HG02973 (cell line): ENCODE data around the gene SYT6.

Experiments
- ATAC-seq: cut with Tn5 transposase; IDR thresholded peaks from one replicate; pipeline ENCODE4 v1.9.1; 2021; ENCODE audit warnings: moderate library complexity; ENCODE audit not compliant: unreplicated experiment

SYT6 gene

DNA sequence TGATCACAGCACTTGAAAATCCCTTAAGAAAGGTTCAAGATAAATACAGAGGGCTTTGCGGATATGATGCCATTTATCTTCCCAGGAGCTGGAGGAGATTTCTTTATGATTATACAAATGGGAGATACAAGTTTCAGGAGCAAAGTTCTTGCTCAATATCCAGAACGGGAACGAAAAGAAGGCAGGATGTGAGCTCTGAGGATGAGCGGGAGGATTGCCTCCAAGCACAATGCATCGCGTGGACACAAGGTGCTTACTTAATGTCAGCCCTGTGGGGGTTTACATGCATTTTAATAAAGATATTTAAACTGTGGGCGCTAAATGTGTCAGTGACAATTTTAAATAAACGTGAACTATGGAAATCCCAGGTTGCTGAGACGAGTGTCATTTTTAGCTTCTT, 59.0 kb downstream of the SYT6 start:
- no peak for ATAC-seq

DNA sequence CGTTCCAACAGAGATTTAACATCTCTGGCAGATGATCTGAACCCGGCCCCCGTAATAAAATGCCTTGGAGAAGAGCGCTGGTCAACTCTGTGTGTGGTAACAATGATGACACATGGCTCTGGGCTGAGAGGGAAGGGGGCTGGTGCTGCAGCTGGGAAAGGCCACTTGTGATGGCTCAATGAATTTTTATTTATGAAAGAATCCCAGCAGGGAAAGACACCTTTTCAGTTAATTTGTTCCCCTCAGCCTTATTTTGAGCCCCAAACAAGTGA, 59.4 kb downstream of the SYT6 start:
- ATAC-seq = no peak

DNA sequence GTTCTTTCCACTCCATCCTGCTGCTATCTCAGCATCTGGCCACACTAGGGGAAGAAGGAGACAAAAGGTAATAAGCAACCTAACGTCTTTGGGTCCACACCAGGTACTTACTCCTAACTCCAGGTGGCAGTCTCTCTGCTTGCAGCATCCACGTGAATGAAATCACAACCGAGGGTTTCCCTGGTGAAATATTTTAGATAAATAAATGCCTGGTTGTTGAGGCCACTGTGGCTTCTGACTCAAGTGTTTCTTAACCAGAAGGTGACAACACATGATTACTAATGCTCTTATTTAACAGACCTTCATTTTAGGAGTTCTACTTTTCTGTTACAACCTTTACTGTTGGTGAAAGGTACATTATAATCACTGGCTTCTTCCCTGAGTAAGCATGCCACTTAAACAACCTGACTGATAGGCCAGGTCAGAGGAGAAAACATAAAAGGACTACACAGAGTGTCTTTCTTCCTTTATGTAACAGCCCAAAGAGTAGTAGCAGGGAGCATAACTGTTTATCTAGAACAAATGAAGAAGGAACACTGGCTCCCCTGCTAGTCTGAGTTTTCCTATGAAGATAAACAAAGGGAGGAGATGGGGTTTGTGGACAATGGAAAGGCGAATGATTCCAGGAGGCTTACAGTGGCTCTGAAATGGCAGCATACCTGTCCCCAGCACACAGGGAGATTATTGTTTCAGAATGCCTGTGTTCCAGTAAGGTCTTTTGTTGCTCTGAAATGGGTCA, 59.9 kb downstream of the SYT6 start:
- no peak for ATAC-seq

DNA sequence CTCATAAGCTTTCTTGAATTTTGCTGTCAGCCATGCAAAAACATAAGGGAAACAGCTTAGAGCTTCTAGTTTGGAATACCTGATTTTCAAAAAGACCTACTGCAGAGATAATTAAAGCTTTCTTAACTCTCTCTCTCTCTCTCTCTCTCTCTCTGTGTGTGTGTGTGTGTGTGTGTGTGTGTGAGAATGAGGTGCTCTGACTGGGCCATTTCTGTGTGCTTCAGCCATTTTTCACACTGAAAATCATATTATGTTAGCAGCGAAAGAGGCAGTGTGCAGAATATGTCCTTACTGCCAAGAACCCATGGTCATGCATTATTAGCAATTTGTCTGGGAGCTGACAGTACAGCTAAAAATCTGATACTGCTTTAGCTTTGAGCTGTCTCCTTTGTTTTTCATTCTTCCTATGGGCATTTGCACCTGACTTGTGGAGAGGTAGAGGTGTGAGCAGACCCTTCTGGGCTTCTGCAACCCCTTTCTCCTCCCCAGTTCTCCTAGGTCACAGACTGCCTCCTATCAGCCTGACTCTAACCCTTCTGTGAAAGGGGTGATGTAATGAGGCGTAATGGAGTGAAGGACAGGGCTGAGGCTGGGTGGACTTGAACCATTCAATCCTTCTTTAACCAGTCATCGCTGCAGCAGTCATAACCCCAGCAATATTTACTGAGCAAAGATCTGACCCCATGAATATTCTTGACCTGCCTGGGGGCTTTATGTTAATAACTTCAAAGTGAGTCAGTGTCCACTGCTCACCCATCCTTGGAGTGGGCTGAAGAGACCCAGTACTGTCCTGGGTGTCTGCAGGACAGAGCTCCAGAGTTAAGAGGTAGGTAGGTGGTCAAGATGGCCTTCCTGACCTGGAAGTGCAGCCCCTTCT, 61.2 kb downstream of the SYT6 start:
- no peak for ATAC-seq

DNA sequence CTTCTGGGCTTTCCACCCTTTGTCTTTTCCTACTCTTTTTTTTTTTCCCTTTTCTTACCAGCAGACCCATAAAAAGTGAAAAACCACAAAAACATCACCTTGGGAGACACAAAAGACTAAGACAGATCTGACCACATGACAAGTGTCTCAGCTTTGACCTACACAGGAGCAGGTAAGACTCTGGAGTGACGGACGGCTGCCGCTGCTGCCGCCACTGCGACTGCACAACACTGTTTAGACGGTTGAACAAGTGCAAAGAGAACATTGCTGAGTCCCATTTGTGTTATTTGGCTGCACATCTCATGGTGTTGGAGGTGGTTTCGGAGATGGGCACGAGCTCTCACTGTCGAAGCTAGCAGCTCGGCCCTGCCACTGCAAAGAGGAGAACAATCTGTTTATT, 62.0 kb downstream of the SYT6 start:
- no peak for ATAC-seq

DNA sequence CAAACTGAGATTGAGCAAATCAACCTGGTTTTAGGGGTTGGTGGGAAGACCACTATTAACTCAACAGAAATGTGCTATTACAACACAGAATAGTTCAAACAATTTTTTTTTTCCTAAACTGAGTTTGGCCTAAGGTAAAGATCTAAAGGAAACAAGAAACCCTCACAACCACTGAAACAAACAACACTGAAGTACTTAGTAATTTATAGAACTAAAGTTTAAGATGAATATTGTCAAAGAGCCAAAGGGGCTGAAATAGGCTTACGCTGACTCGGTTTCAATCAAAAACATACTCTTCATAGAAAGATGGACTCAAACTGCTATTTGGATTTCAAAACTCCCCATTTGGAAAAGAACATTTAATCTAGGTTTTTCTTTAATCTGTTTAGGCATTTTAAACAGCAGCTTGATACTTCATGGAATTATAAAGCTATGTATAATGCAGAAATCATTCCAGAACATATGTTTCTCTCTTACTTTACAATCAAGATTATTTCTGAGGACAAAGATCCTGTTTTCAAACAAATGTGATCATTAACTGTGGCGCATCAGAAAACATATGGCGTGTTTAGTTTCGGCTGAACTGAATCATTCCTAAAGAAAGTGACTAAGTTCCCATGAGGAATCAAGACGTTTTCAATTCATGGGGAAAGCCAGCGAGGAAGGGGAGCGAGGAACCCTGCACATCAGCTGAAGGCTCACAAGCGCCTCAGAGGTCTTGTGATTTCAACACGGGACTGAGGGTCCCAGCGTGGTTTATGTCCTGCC, 62.7 kb downstream of the SYT6 start:
- ATAC-seq = no peak

DNA sequence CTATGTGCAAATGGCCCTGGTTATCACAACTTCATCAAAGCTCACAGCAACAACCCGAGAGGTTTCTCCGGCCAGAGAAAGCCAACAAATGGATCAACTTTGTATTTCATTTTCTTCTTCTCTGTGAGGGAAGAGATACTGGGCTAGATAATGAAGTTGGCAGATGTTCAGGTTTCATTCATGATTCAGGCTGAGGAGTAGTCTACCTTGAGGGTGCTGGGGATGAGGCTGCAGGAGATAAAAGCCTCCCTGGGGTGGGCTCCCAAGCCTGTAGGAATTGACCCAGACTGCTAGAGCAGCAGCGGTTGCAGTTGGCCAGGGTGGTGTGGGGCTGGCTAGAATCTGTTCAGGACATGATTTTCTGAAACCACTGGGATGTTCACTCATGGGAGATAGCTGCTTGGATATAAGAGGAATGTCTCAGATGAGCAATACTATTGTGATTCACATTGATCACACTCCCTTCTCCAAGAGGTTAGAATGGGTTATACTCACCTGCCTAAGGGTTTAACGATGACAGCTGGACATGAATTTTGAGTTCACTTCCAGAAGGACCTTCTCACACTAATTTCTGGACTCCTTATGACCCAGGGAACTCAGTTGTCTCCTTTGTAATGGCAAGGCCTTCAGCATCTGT, 64.0 kb downstream of the SYT6 start:
- ATAC-seq = no peak

DNA sequence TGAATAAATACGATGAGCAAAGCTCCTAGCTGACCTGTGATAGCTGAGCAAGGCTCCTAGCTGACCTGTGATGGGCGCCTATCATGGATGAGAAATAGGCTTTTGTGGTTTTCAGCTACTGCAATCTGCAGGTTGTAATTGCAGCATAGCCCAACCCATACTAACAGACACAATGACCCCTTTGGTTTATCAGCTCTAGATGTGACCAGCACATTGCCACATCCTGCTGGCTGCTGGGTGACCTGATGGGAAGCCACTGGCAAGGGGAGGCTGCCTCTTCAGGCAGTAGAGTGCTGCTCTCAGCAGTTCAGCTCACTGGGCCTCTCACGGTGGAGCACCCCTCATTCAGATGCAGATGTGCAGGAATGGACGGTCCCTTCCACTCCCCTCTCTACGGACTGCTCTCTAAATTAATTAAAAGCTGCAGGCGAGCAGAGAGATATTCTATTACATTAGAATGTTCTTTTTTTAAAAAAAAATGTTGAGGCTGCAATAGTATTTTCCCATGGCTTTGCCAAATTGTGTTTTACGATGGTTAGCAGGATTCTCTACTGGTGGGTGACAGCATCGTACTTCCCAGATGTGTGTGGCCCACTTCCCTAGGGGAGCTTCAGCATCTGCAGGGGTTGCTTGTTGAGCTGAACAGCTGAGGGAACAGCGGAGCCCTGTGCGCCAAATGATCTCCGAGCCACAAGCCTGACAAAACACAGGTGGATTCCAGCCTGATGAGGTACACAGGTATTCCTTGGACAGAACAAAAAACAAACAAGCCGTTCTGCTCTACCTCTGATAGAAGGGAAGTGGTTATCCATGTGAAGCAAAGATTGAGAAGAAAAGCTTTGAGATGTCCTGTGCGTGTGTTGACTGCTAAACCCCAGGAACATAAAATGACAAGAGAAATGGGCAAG, 65.0 kb downstream of the SYT6 start:
- no peak for ATAC-seq

DNA sequence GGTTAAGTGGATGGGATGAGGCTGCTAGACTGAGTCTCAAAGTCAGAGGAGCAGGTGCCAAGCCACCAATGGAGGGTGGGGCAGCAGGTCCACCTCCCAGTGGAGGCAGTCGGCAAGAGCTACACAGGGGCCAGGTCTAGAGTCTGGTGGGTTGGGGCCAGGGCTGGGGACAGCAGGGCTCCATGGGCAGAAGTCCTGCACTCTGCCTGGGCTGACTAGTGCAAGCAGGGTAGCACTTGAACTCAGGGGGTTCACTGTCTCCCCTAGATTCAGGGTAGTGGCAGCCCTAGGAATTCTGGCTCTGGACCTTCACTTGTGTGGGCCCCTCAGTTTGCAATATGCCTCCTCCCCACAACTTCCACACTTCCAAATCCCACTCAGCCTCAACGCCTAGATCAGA, 66.2 kb downstream of the SYT6 start:
- ATAC-seq = no peak

DNA sequence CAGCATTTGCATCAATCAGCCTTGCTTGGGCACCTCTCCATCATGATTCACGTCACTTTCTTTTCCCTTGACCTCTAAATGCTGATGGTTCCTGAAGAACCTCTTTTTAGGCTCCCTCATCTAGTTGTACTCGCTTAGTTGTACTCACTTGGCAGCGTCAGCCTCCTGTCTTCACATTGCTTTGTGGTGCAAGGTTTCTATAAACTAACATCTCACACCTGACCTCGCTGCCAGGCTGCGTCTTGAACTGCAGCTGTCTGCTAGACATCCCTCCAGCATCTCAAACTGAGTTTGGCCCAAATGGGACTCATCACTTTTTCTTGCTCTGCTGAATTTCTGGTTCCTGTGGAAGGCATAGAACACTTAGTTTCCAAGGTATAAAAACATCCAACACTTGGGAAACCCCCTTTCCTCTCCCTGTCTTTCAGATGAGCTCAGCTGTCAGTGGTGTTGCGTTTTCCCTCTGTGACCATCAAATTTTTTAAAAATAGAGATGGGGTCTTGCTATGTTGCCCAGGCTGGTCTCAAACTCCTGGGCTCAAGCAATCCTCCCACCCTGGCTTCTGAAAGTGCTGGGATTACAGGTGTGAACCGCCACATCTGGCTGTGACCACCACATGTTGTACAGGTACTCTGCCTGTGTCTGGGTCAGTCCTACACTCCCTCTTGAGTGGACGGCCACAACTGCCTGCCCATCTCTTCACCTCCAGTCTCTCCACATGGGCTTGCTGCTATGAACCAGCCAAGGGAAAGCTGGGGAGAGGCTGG, 66.9 kb downstream of the SYT6 start:
- no peak for ATAC-seq

DNA sequence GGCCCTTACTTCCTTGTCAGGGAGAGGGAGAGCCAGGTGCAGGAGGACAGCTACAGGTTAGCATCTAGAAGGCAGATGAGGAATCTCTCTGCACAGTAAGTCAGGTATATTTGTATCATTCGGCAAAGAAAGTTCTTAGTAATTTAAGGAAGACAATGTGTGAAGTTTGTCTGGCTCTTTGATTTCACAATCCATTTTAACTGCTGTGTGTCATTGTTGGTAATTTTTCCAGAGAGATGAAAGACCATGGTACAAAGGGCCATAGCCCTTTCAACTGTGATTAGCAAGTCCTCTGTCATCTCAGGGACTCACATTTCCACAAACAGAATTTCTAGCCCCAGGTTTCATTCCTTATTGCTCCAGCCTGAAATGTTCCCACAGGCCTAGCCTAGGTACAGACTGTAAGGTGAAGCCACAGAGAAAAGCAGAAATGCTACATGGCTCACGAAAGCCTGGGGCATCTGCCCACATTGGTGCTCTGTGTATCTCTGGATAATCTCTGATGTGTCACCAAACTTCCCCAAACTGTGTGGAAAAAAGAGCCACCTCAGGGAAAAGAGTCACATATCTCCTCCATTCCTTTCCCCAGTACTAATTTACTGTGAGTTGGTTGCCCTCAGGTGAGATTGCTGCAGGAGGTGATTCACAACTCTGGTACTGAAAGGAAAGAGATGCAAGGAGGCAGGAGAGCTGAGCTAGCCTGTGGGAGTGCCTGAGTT, 70.6 kb downstream of the SYT6 start:
- ATAC-seq = no peak

DNA sequence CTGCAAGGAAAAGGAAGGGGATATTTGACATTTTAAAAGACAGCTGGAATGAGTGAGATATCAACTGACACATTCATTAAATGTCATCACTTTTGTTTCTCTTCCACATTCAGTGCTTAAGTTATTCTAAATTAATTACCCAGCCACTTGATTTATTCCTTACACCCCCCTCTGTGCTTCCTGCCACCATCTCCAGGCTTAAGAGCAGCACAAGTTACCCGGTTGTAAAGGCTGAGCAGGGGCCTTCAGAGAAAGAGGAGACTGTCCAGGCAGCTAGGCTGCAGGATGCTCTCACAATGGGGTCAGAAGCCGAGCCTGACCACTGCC, 71.4 kb downstream of the SYT6 start:
- no peak for ATAC-seq

DNA sequence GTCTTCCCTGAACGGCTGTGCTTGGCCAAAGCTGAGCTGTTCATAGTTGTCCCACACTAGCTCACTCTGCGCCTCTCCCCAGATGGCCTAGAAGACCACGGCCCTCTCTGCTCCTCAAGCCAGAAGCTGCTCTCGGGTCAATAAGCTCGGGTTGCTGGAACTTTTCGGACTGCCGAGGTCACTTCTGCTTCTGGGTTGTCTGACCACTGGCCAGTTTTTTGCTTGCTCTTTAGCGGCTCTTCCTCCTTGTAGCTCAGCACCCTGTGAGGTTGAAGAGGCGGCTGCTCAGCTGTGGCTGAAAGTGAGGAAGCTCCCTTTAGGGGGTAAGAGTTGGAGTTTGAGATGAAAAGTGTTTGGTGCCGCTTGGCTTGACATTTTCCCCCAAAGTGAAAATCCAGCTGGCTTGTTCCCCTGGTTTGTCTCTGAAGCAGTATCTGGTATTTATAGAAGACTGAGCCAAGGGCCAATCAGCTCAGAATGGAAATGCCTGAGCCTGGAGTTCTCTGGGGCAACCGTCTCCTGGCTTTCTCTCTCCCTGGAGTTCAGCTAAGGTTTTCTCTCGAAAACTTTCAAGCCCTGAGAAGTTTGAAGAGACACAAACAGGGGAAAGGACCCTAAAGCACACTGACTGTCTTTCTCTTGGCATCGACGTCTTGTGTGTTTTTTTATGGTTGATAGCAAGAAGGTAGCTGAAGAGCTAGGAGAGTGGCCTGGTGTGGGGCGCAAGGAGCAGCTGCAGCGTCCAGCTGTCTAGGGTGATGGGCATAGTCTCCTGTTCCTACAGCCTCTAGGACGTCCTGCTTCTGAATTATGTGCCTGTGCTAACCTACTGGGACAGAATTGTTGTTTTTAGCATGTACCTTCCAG, 72.0 kb downstream of the SYT6 start:
- no peak for ATAC-seq

DNA sequence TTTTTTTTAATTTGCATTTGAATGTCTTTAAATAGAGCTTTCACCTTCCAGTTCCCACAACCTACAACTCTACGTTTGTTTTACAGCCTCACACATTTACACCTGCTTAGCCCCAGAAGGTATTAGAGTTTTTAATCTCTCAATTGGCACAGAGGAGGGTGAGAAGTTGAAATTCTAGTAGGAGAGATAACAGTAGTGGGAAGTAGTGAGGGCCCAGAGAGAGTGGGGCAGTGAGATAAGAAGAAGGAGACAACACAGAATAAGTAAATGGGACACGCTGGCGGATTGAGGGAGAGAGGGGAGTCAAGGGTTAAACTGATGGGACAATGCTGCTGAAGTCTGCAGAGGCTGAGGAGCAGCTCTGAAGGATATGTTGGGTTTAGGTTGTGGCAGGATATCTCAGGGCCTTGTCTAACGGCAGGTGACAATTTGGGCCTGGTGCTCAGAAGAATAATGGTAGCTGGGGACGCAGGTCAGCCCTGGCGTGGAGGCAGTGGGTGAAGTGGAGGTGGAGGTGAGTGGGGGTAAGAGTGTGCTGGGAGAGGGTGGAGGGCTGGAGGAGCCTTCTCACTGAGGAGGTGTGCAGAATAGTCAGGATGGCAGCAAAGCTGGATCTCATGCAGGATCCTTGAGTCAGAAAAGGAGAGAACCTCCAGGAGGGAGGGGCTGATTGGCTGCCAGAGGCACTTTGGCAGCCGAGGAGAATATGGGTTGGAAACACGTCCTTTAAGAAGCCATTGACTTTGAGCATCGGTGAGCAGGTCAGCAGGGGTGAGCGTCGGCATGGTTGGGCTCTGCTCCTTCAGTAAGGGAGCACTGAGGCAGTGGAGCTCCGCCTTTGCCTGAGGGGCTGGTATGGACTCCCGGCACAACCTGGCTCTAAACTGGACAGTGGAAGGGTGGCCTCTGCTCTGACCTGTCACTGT, 72.9 kb downstream of the SYT6 start:
- no peak for ATAC-seq

DNA sequence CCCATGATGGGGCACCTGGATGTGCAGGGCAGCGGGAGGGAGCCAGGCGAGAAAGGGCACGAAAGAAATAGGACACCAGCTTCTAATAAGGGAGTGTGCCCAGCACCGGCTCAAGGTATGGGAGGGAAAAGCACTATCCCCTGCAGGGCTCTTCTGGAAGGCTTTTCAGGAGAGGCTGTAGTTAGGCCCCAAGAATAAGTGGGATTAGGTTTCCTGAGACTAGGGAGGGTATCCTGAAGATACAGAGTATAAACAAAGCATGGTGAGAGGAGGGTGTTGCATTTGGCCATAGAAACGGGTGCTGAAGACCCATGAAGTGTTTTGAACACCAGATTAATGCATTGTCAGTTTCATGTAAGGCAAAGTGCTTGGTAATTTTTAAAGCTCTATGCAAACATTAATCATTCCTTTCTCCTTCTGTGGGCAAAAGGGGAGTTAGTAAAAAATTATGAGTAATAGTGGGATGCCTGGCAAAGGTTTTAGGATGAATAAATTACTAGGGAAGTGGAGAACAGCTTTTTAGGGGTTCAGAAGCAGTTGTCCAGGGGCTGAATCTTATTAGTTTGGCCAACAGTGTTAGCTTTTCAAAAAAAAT, 74.0 kb downstream of the SYT6 start:
- no peak for ATAC-seq

DNA sequence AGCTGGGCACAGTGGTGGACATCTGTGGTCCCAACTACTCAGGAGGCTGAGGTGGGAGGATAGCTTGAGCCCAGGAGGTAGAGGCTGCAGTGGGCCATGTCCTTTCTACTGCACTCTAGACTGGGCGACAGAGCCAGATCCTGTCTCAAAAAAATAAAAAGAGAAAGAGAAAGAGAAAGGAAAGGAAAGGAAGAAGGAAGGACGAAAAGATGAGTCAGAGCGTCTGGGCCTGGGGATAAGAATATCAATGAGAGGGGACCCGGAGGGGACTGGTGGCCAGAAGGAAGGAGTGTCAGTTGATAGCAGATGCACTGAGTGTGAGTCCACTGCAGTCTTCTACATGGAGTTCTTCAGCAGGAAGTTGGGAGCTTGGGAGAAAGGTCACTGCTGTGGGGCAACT, 75.6 kb downstream of the SYT6 start:
- no peak for ATAC-seq

DNA sequence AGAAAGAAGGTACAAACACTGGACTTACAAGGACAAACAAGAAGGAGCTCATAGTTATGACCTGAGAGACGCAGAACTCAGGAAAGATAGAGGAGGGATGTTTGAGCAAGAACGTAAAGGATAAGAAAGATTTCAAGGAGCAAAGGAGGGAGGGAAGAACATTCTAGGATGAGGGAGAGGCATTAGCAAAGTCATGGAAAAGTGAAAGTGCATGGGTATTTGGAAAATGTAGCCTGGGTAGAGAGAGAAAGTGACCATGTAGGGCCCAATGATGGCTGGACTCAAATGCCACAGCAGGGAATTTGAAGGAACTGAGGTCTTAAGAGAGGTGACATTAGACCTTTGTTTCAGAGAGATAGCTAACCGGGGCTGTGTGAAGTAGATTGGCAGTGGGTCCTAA, 76.5 kb downstream of the SYT6 start:
- ATAC-seq = no peak
